Neuronal stem cell (in vitro differentiated cells): ENCODE data around the gene NT5C3A. TPM values are rescaled to one million over a fixed set of nuclear protein-coding genes. Genes with fewer than 3 reads are reported as not detected.
"Not testable (repeated sequence)": the region's sequence is repeated elsewhere in the genome, so short reads cannot be mapped to it uniquely, and the experiment has no call there.

Source experiments
- DNase-seq: peaks from one replicate; pipeline ENCODE4 v3.0.0-alpha.2; 2013; ENCODE audit warnings: low spot score
- H2AFZ ChIP-seq: one replicate; pipeline ENCODE4 v1.6.1; 2013; ENCODE audit warnings: mild to moderate bottlenecking, low read length, inconsistent platforms
- H2AK5ac ChIP-seq: 2 replicates; pipeline ENCODE4 v1.6.1; 2013; ENCODE audit warnings: low read depth, mild to moderate bottlenecking, inconsistent platforms, low read length, moderate library complexity, mixed read lengths
- H2BK120ac ChIP-seq: 2 replicates; pipeline ENCODE4 v1.6.1; 2013; ENCODE audit warnings: low read depth, mild to moderate bottlenecking, inconsistent platforms, low read length, moderate library complexity, mixed read lengths
- H2BK12ac ChIP-seq: one replicate; pipeline ENCODE4 v1.6.1; 2013; ENCODE audit warnings: low read length, inconsistent platforms
- H2BK15ac ChIP-seq: 2 replicates; pipeline ENCODE4 v1.6.1; 2013; ENCODE audit warnings: mild to moderate bottlenecking, low read length, inconsistent platforms, mixed read lengths
- H2BK5ac ChIP-seq: one replicate; pipeline ENCODE4 v1.6.1; 2013; ENCODE audit warnings: inconsistent platforms, mild to moderate bottlenecking, low read length, moderate library complexity
- H3K14ac ChIP-seq: one replicate; pipeline ENCODE4 v1.6.1; 2013; ENCODE audit warnings: low read length, inconsistent platforms
- H3K18ac ChIP-seq: 2 replicates; pipeline ENCODE4 v1.6.1; 2013; ENCODE audit warnings: low read length, inconsistent platforms
- H3K23ac ChIP-seq: 2 replicates; pipeline ENCODE4 v1.6.1; 2013; ENCODE audit warnings: low read depth, mild to moderate bottlenecking, mixed read lengths, low read length, inconsistent platforms; ENCODE audit not compliant: poor library complexity
- H3K27ac ChIP-seq: replicated peaks from 3 replicates; pipeline ENCODE4 v1.5.1; 2013; ENCODE audit warnings: low read length, inconsistent platforms
- H3K27me3 ChIP-seq, 3 experiments: 2 replicates each; pipeline ENCODE4 v1.6.1; 2013; ENCODE audit warnings: low read length in 3 of 3, mild to moderate bottlenecking in 2 of 3, inconsistent platforms in 1 of 3, low read depth in 1 of 3, mixed read lengths in 1 of 3, moderate library complexity in 1 of 3; ENCODE audit not compliant: control insufficient read depth in 3 of 3, insufficient read depth in 3 of 3
- H3K36me3 ChIP-seq, 2 donors: replicated peaks in 1 of 2; 2 replicates each; pipeline ENCODE4 v1.6.1; 2013; ENCODE audit warnings: low read length in 2 of 2; ENCODE audit not compliant: control insufficient read depth in 2 of 2, insufficient read depth in 2 of 2
- H3K4ac ChIP-seq: 2 replicates; pipeline ENCODE4 v1.6.1; 2013; ENCODE audit warnings: inconsistent platforms, mild to moderate bottlenecking, low read length, moderate library complexity
- H3K4me1 ChIP-seq, 2 donors: 1 replicate in 1 of 2; 2 replicates in 1 of 2; pipeline ENCODE4 v1.6.1; 2013; ENCODE audit warnings: low read length in 2 of 2, low read depth in 1 of 2; ENCODE audit not compliant: control insufficient read depth in 2 of 2, insufficient read depth in 1 of 2
- H3K4me2 ChIP-seq: one replicate; pipeline ENCODE4 v1.6.1; 2013; ENCODE audit warnings: mild to moderate bottlenecking, low read length, inconsistent platforms; ENCODE audit not compliant: insufficient read depth, poor library complexity, severe bottlenecking
- H3K4me3 ChIP-seq, 2 donors: 2 replicates each; pipeline ENCODE4 v1.5.1; 2013; ENCODE audit warnings: low read length in 2 of 2, mild to moderate bottlenecking in 2 of 2, inconsistent platforms in 1 of 2, moderate library complexity in 1 of 2
- H3K79me1 ChIP-seq: one replicate; pipeline ENCODE4 v1.6.1; 2013; ENCODE audit warnings: low read depth, mild to moderate bottlenecking, inconsistent platforms, low read length, moderate library complexity
- H3K9ac ChIP-seq: one replicate; pipeline ENCODE4 v1.6.1; 2013; ENCODE audit warnings: mild to moderate bottlenecking, low read depth, low read length, inconsistent platforms; ENCODE audit not compliant: poor library complexity
- H3K9me3 ChIP-seq, 2 donors: replicated peaks in 1 of 2; 2 replicates each; pipeline versions ENCODE3 to v1.6.1; 2013; ENCODE audit warnings: low read length in 2 of 2, mild to moderate bottlenecking in 2 of 2, inconsistent platforms in 1 of 2, low read depth in 1 of 2, mixed read lengths in 1 of 2, moderate library complexity in 1 of 2; ENCODE audit not compliant: control insufficient read depth in 2 of 2, insufficient read depth in 1 of 2
- H4K8ac ChIP-seq: one replicate; pipeline ENCODE4 v1.6.1; 2013; ENCODE audit warnings: low read depth, mild to moderate bottlenecking, inconsistent platforms, low read length, moderate library complexity
- H4K91ac ChIP-seq: one replicate; pipeline ENCODE4 v1.6.1; 2013; ENCODE audit warnings: low read length, low read depth, mild to moderate bottlenecking, inconsistent platforms; ENCODE audit not compliant: poor library complexity
- WGBS, 2 donors: extraction: QIAGEN DNeasy Blood & Tissue Kit; methylation state at CpG; one replicate each; pipeline ENCODE4 v1.1.7; 2013; ENCODE audit warnings: missing lambda C conversion rate in 2 of 2, mixed read lengths in 1 of 2; ENCODE audit not compliant: insufficient read length in 2 of 2, insufficient replicate concordance in 1 of 2; ENCODE audit errors: extremely low coverage in 2 of 2; 5-methylcytosine and 5-hydroxymethylcytosine counted together
- small RNA-seq: library from polyadenylated mRNA; stranded (forward); fragments of <200 nt; extraction: miRNeasy Mini kit (QIAGEN cat#:217004); gene quantifications from one replicate; pipeline ENCODE3, GENCODE V24; 2013; ENCODE audit not compliant: insufficient read depth

The NT5C3A gene

DNA sequence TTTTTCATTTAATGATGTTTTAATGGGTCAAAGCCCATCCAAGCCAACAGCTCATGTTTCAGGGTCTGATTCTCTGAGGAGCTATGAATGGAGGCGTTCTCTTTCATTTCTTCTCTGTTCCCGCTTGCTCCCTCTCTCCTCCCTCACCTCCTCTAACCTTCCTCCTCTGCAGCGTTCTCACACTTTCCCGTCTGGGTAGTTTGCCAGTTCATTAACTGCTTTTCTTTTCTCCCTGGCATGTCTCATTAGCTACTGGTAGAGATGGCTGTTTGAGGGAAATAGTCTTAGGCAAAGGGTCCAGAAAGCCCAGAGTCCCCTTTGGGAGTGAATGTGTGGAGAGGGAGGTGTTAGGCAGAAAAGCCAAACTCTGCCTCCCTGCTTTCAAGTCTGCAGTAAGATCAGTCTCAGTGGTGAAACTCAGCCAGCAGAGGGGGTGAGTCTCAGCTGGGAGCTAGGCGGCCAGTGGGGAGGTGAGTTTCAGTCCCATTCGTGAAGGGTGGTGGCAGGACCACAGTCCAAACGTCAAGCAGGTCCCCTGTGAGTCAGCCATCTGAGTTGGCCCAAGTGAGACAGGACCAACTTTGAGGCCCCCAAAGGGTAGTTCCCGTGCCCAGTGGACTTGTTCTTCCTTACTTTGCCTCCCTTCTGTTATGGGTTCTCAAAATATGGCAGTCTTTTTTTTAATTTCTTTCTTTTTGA is 98.0 kb downstream of the NT5C3A start:
- H2BK5ac ChIP-seq, H4K91ac ChIP-seq, H2BK12ac ChIP-seq, H2BK15ac ChIP-seq, H3K14ac ChIP-seq, H3K9ac ChIP-seq, H3K27ac ChIP-seq, H3K4me2 ChIP-seq, H3K4ac ChIP-seq, H3K4me1 ChIP-seq, H3K18ac ChIP-seq, H3K27me3 ChIP-seq, H3K36me3 ChIP-seq, H2BK120ac ChIP-seq, H3K23ac ChIP-seq, DNase-seq, H3K4me3 ChIP-seq, H3K79me1 ChIP-seq, H2AK5ac ChIP-seq, H4K8ac ChIP-seq, H3K9me3 ChIP-seq, H2AFZ ChIP-seq: not testable (repeated sequence)
- WGBS, 2 donors, result no CpG with 5 or more reads among the region's 8 CpGs

Small RNA genes lying within 50 kb of the gene (small RNA-seq; reads per million reads assigned to genes)
- not detected for gene RN7SL505P
- not detected for gene RNU6-388P
- gene RPS29P14, result not detected
